HAP-1 (cell line): Measurements from ENCODE around the gene HIGD1C.
"Not testable (repeated sequence)": the region's sequence is repeated elsewhere in the genome, so short reads cannot be mapped to it uniquely, and the experiment has no call there.

ENCODE experiments used
- DNase-seq, 2 experiments: peaks; one replicate each; pipeline ENCODE4 v3.0.0-alpha.2; 2016 to 2020; ENCODE audit warnings: low spot score in 2 of 2
- H3K27me3 ChIP-seq: fragments of 250-450 bp; sonication (Bioruptor Pico); 2 replicates; pipeline ENCODE4 v1.5.1; 2020; ENCODE audit warnings: low read depth, mild to moderate bottlenecking, moderate library complexity
- H3K36me3 ChIP-seq: fragments of 250-450 bp; sonication (Bioruptor Pico); replicated peaks from 2 replicates; pipeline ENCODE4 v1.5.1; 2020; ENCODE audit warnings: mild to moderate bottlenecking
- H3K4me1 ChIP-seq: fragments of 250-450 bp; sonication (Bioruptor Pico); 2 replicates; pipeline ENCODE4 v1.5.1; 2020; ENCODE audit warnings: mild to moderate bottlenecking
- H3K4me3 ChIP-seq: fragments of 250-450 bp; sonication (Bioruptor Pico); 2 replicates; pipeline ENCODE4 v1.5.1; 2020; ENCODE audit warnings: mild to moderate bottlenecking, moderate library complexity
- H3K9me3 ChIP-seq: fragments of 250-450 bp; sonication (Bioruptor Pico); 2 replicates; pipeline ENCODE4 v1.5.1; 2020; ENCODE audit warnings: mild to moderate bottlenecking, moderate library complexity
- in situ Hi-C: fragments of 300-500 bp; cut with MboI; formaldehyde crosslinking; loops from 3 replicates; pipeline ENCODE4 v1.14.3; 2020; ENCODE audit warnings: low sequenced_read_pairs, inconsistent platforms, mixed read lengths

HIGD1C gene

GRCh38 chr12:50947933-50948626 lies 4.3 kb upstream of the HIGD1C start:
- H3K4me1 ChIP-seq: no peaks in the 10 kb centered on the region
- in situ Hi-C loops: no loop called here
- H3K9me3 ChIP-seq: peaks cover 3% of the 10 kb centered on the region; the same call in 1 of the 2 replicates
- no peaks in the 10 kb centered on the region for H3K36me3 ChIP-seq
- DNase-seq: no peak
- H3K27me3 ChIP-seq: no peaks in the 10 kb centered on the region
- no peak overlapping the region for H3K4me3 ChIP-seq

GRCh38 chr12:50948798-50949197 lies 3.5 kb upstream of the HIGD1C start:
- Histone ChIP-seq H3K4me3 (no peak overlapping the region), H3K27me3 (no peaks in the 10 kb centered on the region), H3K4me1 (no peaks in the 10 kb centered on the region), H3K36me3 (no peaks in the 10 kb centered on the region), H3K9me3 (peaks cover 3% of the 10 kb centered on the region; the same call in 1 of the 2 replicates)
- no peak for DNase-seq
- in situ Hi-C loops: no loop called here

- DNase-seq: no peak
- Histone ChIP-seq H3K9me3 (peaks cover 3% of the 10 kb centered on the region; the same call in 1 of the 2 replicates), H3K27me3 (no peaks in the 10 kb centered on the region), H3K4me1 (no peaks in the 10 kb centered on the region), H3K36me3 (no peaks in the 10 kb centered on the region), H3K4me3 (no peak overlapping the region)
- in situ Hi-C loops: no loop called here
Observed at GRCh38 chr12:50949801-50950302, 2.5 kb upstream of the HIGD1C start.

GRCh38 chr12:50951112-50951511 lies 1.2 kb upstream of the HIGD1C start:
- in situ Hi-C loops: no loop called here
- no peak for DNase-seq
- Histone ChIP-seq H3K27me3 (no peaks in the 10 kb centered on the region), H3K9me3 (peaks cover 3% of the 10 kb centered on the region; the same call in 1 of the 2 replicates), H3K4me1 (no peaks in the 10 kb centered on the region), H3K36me3 (no peaks in the 10 kb centered on the region), H3K4me3 (no peak overlapping the region)

GRCh38 chr12:50953047-50953446 lies 703 bp downstream of the HIGD1C start:
- in situ Hi-C loops: no loop called here
- no peaks in the 10 kb centered on the region for H3K4me1 ChIP-seq
- DNase-seq: no peak

GRCh38 chr12:50954789-50955188 lies 2.4 kb downstream of the HIGD1C start:
- H3K27me3 ChIP-seq, H3K36me3 ChIP-seq, H3K9me3 ChIP-seq, H3K4me3 ChIP-seq, in situ Hi-C loops, H3K4me1 ChIP-seq, DNase-seq: not testable (repeated sequence)

More at GRCh38 chr12:50953047-50953446, 703 bp downstream of the HIGD1C start:
- no peaks in the 10 kb centered on the region for H3K27me3 ChIP-seq
- no peaks in the 10 kb centered on the region for H3K36me3 ChIP-seq
- 0 out of 2 replicates have a peak, but pooled peaks cover 2% of the 10 kb centered on the region for H3K9me3 ChIP-seq
- H3K4me3 ChIP-seq: no peak overlapping the region

- DNase-seq: no peak
- no peaks in the 10 kb centered on the region for H3K27me3 ChIP-seq
- in situ Hi-C loops: no loop called here
- no peaks in the 10 kb centered on the region for H3K4me1 ChIP-seq
- H3K9me3 ChIP-seq: no peaks in the 10 kb centered on the region
- no peak overlapping the region for H3K4me3 ChIP-seq
- H3K36me3 ChIP-seq: no peaks in the 10 kb centered on the region
Observed at GRCh38 chr12:50955288-50955687, 2.9 kb downstream of the HIGD1C start.

GRCh38 chr12:50955697-50956096 lies 3.4 kb downstream of the HIGD1C start:
- no peak for DNase-seq
- Histone ChIP-seq H3K36me3 (no peaks in the 10 kb centered on the region), H3K4me1 (no peaks in the 10 kb centered on the region), H3K9me3 (no peaks in the 10 kb centered on the region), H3K4me3 (no peak overlapping the region), H3K27me3 (no peaks in the 10 kb centered on the region)
- in situ Hi-C loops: no loop called here

- in situ Hi-C loops: no loop called here
- Histone ChIP-seq H3K4me3 (no peak overlapping the region), H3K9me3 (no peaks in the 10 kb centered on the region), H3K4me1 (no peaks in the 10 kb centered on the region), H3K27me3 (no peaks in the 10 kb centered on the region), H3K36me3 (no peaks in the 10 kb centered on the region)
- no peak for DNase-seq
Observed at GRCh38 chr12:50960130-50960529, 7.8 kb downstream of the HIGD1C start.

- no peak for DNase-seq
- no peaks in the 10 kb centered on the region for H3K27me3 ChIP-seq
- no peaks in the 10 kb centered on the region for H3K36me3 ChIP-seq
Observed at GRCh38 chr12:50961708-50962107, 9.4 kb downstream of the HIGD1C start.

GRCh38 chr12:50964432-50964831 lies 12.1 kb downstream of the HIGD1C start:
- Histone ChIP-seq H3K27me3 (no peaks in the 10 kb centered on the region), H3K9me3 (no peaks in the 10 kb centered on the region; the same call in 1 of the 2 replicates), H3K4me3 (no peak overlapping the region), H3K4me1 (no peaks in the 10 kb centered on the region), H3K36me3 (no peaks in the 10 kb centered on the region)
- in situ Hi-C loops: no loop called here
- no peak for DNase-seq

More at GRCh38 chr12:50961708-50962107, 9.4 kb downstream of the HIGD1C start:
- H3K9me3 ChIP-seq: no peaks in the 10 kb centered on the region
- no peaks in the 10 kb centered on the region for H3K4me1 ChIP-seq
- no peak overlapping the region for H3K4me3 ChIP-seq
- in situ Hi-C loops: no loop called here

- in situ Hi-C loops: no loop called here
- H3K4me3 ChIP-seq: no peak overlapping the region
- no peak for DNase-seq
- no peaks in the 10 kb centered on the region for H3K4me1 ChIP-seq
- no peaks in the 10 kb centered on the region; the same call in 1 of the 2 replicates for H3K9me3 ChIP-seq
- H3K36me3 ChIP-seq: no peaks in the 10 kb centered on the region
- no peaks in the 10 kb centered on the region for H3K27me3 ChIP-seq
Observed at GRCh38 chr12:50971946-50972345, 19.6 kb downstream of the HIGD1C start.

- Histone ChIP-seq H3K27me3 (no peaks in the 10 kb centered on the region), H3K36me3 (0 out of 2 replicates have a peak, but pooled peaks cover 6% of the 10 kb centered on the region), H3K4me3 (no peak overlapping the region), H3K9me3 (no peaks in the 10 kb centered on the region), H3K4me1 (peaks cover 11% of the 10 kb centered on the region)
- in situ Hi-C loops: no loop called here
- no peak for DNase-seq
Observed at GRCh38 chr12:50979369-50980052, 27.2 kb downstream of the HIGD1C start.

- Histone ChIP-seq H3K36me3 (peaks cover 6% of the 10 kb centered on the region; the same call in 1 of the 2 replicates), H3K4me1 (peaks cover 11% of the 10 kb centered on the region), H3K9me3 (no peaks in the 10 kb centered on the region), H3K4me3 (no peak overlapping the region), H3K27me3 (no peaks in the 10 kb centered on the region)
- DNase-seq: no peak
- in situ Hi-C loops: no loop called here
Observed at GRCh38 chr12:50980545-50980944, 28.2 kb downstream of the HIGD1C start.
